Endothelial cell of umbilical vein (primary cell): ENCODE results near the gene PUM2. TPM values are rescaled to one million over a fixed set of nuclear protein-coding genes. Genes with fewer than 3 reads are reported as not detected.

Experiments
- BruUV-seq: library from RNA; stranded (reverse); fragments of 400-500 nt; replicated peaks from 2 replicates; lab custom pipeline; 2021; lab: Mats Ljungman, UMichigan
- CTCF ChIA-PET: fragments of 300-600, 350-600 bp; sonication (Branson Sonifier 250); formaldehyde crosslinking; loops from one replicate; lab custom pipeline; 2021; ENCODE audit warnings: antibody characterized with exemption, inconsistent platforms; lab: Charles Lee
- POLR2A ChIA-PET: fragments of 300-600, 350-600 bp; sonication (Branson Sonifier 250); formaldehyde crosslinking; loops from one replicate; lab custom pipeline; 2021; ENCODE audit warnings: antibody characterized with exemption, inconsistent platforms; lab: Charles Lee
- DNase-seq: peaks from one replicate; pipeline ENCODE4 v3.0.0-alpha.2; 2011; ENCODE audit warnings: low read depth, low spot score
- FAIRE-seq: peaks from 2 replicates; lab custom pipeline; 2011; peaks lifted over from hg19 to GRCh38; lab: Jason Lieb, UNC
- H2AFZ ChIP-seq: 2 replicates; pipeline ENCODE4 v1.6.0; 2012; ENCODE audit warnings: low read depth, low read length, control low read depth, inconsistent platforms
- H3K27ac ChIP-seq: 2 replicates; pipeline ENCODE4 v1.5.1; 2011; ENCODE audit warnings: low read depth, mild to moderate bottlenecking, control low read depth, low read length, moderate library complexity; ENCODE audit not compliant: insufficient read depth
- H3K27me3 ChIP-seq, 2 experiments: 2 replicates each; pipeline versions ENCODE4 v1.6.0 to v1.6.1; 2011; ENCODE audit warnings: low read length in 2 of 2, mixed read lengths in 1 of 2; ENCODE audit not compliant: control insufficient read depth in 2 of 2, insufficient read depth in 2 of 2
- H3K36me3 ChIP-seq, 2 experiments: 2 replicates in 1 of 2; 3 replicates in 1 of 2; pipeline ENCODE4 v1.5.1; 2011; ENCODE audit warnings: low read length in 2 of 2, mild to moderate bottlenecking in 1 of 2, moderate library complexity in 1 of 2; ENCODE audit not compliant: control insufficient read depth in 2 of 2, insufficient read depth in 2 of 2; ENCODE audit errors: extremely low read depth in 1 of 2
- H3K4me1 ChIP-seq: 3 replicates; pipeline ENCODE4 v1.5.1; 2011; ENCODE audit warnings: mild to moderate bottlenecking, low read length; ENCODE audit not compliant: control insufficient read depth, insufficient read depth; ENCODE audit errors: extremely low read depth
- H3K4me2 ChIP-seq: 2 replicates; pipeline ENCODE4 v1.6.1; 2011; ENCODE audit warnings: low read length, control low read depth, mixed read lengths; ENCODE audit not compliant: insufficient read depth
- H3K4me3 ChIP-seq, 3 experiments: fragments of 200-600 bp in 1 of 3; sonication (generic), shearing (Covaris generic) in 1 of 3; replicated peaks in 1 of 3; 2 replicates each; pipeline ENCODE4 v1.5.1; 2011 to 2016; ENCODE audit warnings: control low read depth in 3 of 3, low read length in 3 of 3, mild to moderate bottlenecking in 2 of 3, inconsistent platforms in 1 of 3, low read depth in 1 of 3, moderate library complexity in 1 of 3; ENCODE audit not compliant: insufficient read depth in 1 of 3
- H3K79me2 ChIP-seq: 2 replicates; pipeline ENCODE4 v1.6.0; 2012; ENCODE audit warnings: low read length, inconsistent platforms; ENCODE audit not compliant: control insufficient read depth, insufficient read depth
- H3K9ac ChIP-seq: replicated peaks from 2 replicates; pipeline ENCODE3; 2011; ENCODE audit warnings: low read length, control low read depth; ENCODE audit not compliant: insufficient read depth; ENCODE audit errors: extremely low read depth
- H3K9me1 ChIP-seq: replicated peaks from 3 replicates; pipeline ENCODE4 v1.6.0; 2011; ENCODE audit warnings: mild to moderate bottlenecking, low read length; ENCODE audit not compliant: control insufficient read depth, insufficient read depth; ENCODE audit errors: extremely low read depth
- H3K9me3 ChIP-seq: replicated peaks from 2 replicates; pipeline ENCODE4 v1.5.1; 2012; ENCODE audit warnings: low read length, inconsistent platforms; ENCODE audit not compliant: control insufficient read depth, insufficient read depth
- H4K20me1 ChIP-seq: replicated peaks from 2 replicates; pipeline ENCODE3; 2011; ENCODE audit warnings: mild to moderate bottlenecking, low read length; ENCODE audit not compliant: control insufficient read depth, insufficient read depth; ENCODE audit errors: extremely low read depth
- CTCF ChIP-seq, 2 donors: IDR thresholded peaks; 1 replicate in 1 of 2; 2 replicates in 1 of 2; pipeline ENCODE4 v1.5.1; 2011; ENCODE audit warnings: low read length in 2 of 2, mild to moderate bottlenecking in 2 of 2, moderate library complexity in 2 of 2, control low read depth in 1 of 2, inconsistent platforms in 1 of 2, low read depth in 1 of 2; ENCODE audit not compliant: insufficient read depth in 1 of 2; ENCODE audit errors: extremely low read depth in 1 of 2
- EZH2 ChIP-seq: IDR thresholded peaks from 2 replicates; pipeline ENCODE4 v1.6.1; 2012; ENCODE audit warnings: borderline replicate concordance, low read depth, mild to moderate bottlenecking, moderate library complexity, low read length, inconsistent platforms; ENCODE audit not compliant: severe bottlenecking
- FOS ChIP-seq: IDR thresholded peaks from 2 replicates; pipeline ENCODE4 v1.6.1; 2011; ENCODE audit warnings: mild to moderate bottlenecking, low read length, moderate library complexity, borderline replicate concordance; ENCODE audit not compliant: insufficient read depth
- GATA2 ChIP-seq: IDR thresholded peaks from 2 replicates; pipeline ENCODE4 v1.7.0; 2011; ENCODE audit warnings: low read depth, mild to moderate bottlenecking, moderate library complexity, mixed read lengths, low read length; ENCODE audit not compliant: insufficient read length, insufficient read depth
- JUN ChIP-seq: IDR thresholded peaks from 2 replicates; pipeline ENCODE4 v1.6.1; 2011; ENCODE audit warnings: borderline replicate concordance, low read depth; ENCODE audit not compliant: insufficient read length, insufficient read depth
- MAX ChIP-seq: IDR thresholded peaks from 2 replicates; pipeline ENCODE4 v1.6.1; 2011; ENCODE audit not compliant: insufficient read depth, insufficient read length
- MYC ChIP-seq: IDR thresholded peaks from one replicate; pipeline ENCODE4 v1.6.1; 2011; ENCODE audit warnings: mild to moderate bottlenecking, low read depth, low read length
- POLR2A ChIP-seq: IDR thresholded peaks from 2 replicates; pipeline ENCODE4 v1.6.1; 2012; ENCODE audit warnings: low read depth, mild to moderate bottlenecking, control low read depth, low read length
- POLR2AphosphoS5 ChIP-seq: IDR thresholded peaks from 2 replicates; pipeline ENCODE4 v1.6.1; 2012; ENCODE audit warnings: low read depth, mild to moderate bottlenecking, control low read depth, low read length, moderate library complexity; ENCODE audit not compliant: insufficient read depth
- dilution Hi-C: fragments of 300-500 bp; cut with MboI; formaldehyde crosslinking; loops from one replicate; pipeline ENCODE4 v1.15.0; 2019; ENCODE audit warnings: low sequenced_read_pairs; ENCODE audit not compliant: extremely low pct_ligation_motif_present
- intact Hi-C: fragments of 100-400 bp; cut with micrococcal nuclease; formaldehyde crosslinking; loops from one replicate; pipeline ENCODE4 v1.10.0; 2022
- polyA plus RNA-seq, 4 experiments: library from polyadenylated mRNA; depleted of rRNA in 3 of 4; stranded (reverse) in 3 of 4; unstranded in 1 of 4; fragments of >200 nt; gene quantifications; 2 replicates each; pipeline versions ENCODE4 v1.2.1 to v1.2.3, GENCODE V29; 2011 to 2012; ENCODE audit warnings: missing spikeins in 1 of 4
- total RNA-seq: library from RNA; stranded (reverse); gene quantifications from 2 replicates; pipeline ENCODE4 v1.2.3, GENCODE V29; 2021

PUM2 gene
- total and polyA plus RNA-seq, 2 donors (not counting 3 experiments of a cell fraction or from before 2014, with no cell fraction given): 32.9 to 83.7 TPM

- H3K9me1 ChIP-seq: no peaks in the 10 kb centered on the region
- intact Hi-C loops: no loop called here
- no peaks in the 10 kb centered on the region for H3K36me3 ChIP-seq
- dilution Hi-C loops: no loop called here
- H3K9ac ChIP-seq: no peak overlapping the region
- H3K79me2 ChIP-seq: no peaks in the 10 kb centered on the region
- ChIA-PET POLR2A (no interaction called here), CTCF (no interaction called here)
- H2AFZ ChIP-seq: no peak overlapping the region
- peaks cover 3 to 6% of the 10 kb centered on the region in 2 experiments for H3K27me3 ChIP-seq
- H3K4me3 ChIP-seq: no peak overlapping the region
- H4K20me1 ChIP-seq: no peaks in the 10 kb centered on the region
- DNase-seq (no peak), FAIRE-seq (no peak)
- no peak overlapping the region for H3K27ac ChIP-seq
- H3K4me2 ChIP-seq: no peak overlapping the region
- BruUV-seq: no TSS peak
- TF ChIP-seq POLR2A: no peak
- TF ChIP-seq MAX: no peak
- no peak for TF ChIP-seq EZH2
- TF ChIP-seq MYC: no peak
- no peak for TF ChIP-seq POLR2AphosphoS5
- TF ChIP-seq FOS: no peak
- no peak for TF ChIP-seq CTCF (IDR thresholded peaks at IDR 0.05; ENCODE audit: extremely low read depth in 1 of 2, insufficient read depth in 1 of 2, low read depth in 1 of 2, low read length in 2 of 2)
- no peak for TF ChIP-seq GATA2
- no peak for TF ChIP-seq JUN
- no peaks in the 10 kb centered on the region for H3K9me3 ChIP-seq
- peaks cover 3% of the 10 kb centered on the region for H3K4me1 ChIP-seq
These were observed 114.1 kb downstream of the PUM2 start for GRCh38 chr2:20236496-20236895.
